Midbrain (tissue), 1 donor: ENCODE results near the gene DLX2.
"Not testable (repeated sequence)": the region's sequence is repeated elsewhere in the genome, so short reads cannot be mapped to it uniquely, and the experiment has no call there.

Experiments used
- DNase-seq: peaks from one replicate; lab custom pipeline; 2025; lab: John Stamatoyannopoulos, UW

Gene DLX2

GRCh38 chr2:172083628-172084394, 18.9 kb downstream of the DLX2 start:
- DNase-seq: no peak

GRCh38 chr2:172082944-172083627, 19.6 kb downstream of the DLX2 start:
- no peak for DNase-seq

- DNase-seq: no peak
Measured at GRCh38 chr2:172082105-172082943, 20.4 kb downstream of the DLX2 start.

- no peak for DNase-seq
Measured at GRCh38 chr2:172081221-172082022, 21.3 kb downstream of the DLX2 start.

- no peak for DNase-seq
Measured at GRCh38 chr2:172080641-172081220, 22.0 kb downstream of the DLX2 start.

- DNase-seq: no peak
Measured at GRCh38 chr2:172079838-172080640, 22.7 kb downstream of the DLX2 start.

- no peak for DNase-seq
Measured at GRCh38 chr2:172079416-172079815, 23.3 kb downstream of the DLX2 start.

GRCh38 chr2:172074254-172074653, 28.4 kb downstream of the DLX2 start:
- no peak for DNase-seq

- DNase-seq: no peak
Measured at GRCh38 chr2:172073518-172073917, 29.2 kb downstream of the DLX2 start.

GRCh38 chr2:172072706-172073105, 30.0 kb downstream of the DLX2 start:
- no peak for DNase-seq

- DNase-seq: no peak
Measured at GRCh38 chr2:172072303-172072702, 30.4 kb downstream of the DLX2 start.

- DNase-seq: no peak
Measured at GRCh38 chr2:172070936-172071335, 31.8 kb downstream of the DLX2 start.

GRCh38 chr2:172067905-172068304, 34.8 kb downstream of the DLX2 start:
- not testable (repeated sequence) for DNase-seq

GRCh38 chr2:172066394-172066886, 36.3 kb downstream of the DLX2 start:
- DNase-seq: no peak

GRCh38 chr2:172065111-172065510, 37.6 kb downstream of the DLX2 start:
- DNase-seq: no peak

GRCh38 chr2:172063446-172063845, 39.3 kb downstream of the DLX2 start:
- DNase-seq: no peak

- no peak for DNase-seq
Measured at GRCh38 chr2:172062402-172063004, 40.2 kb downstream of the DLX2 start.

GRCh38 chr2:172060118-172060517, 42.6 kb downstream of the DLX2 start:
- not testable (repeated sequence) for DNase-seq

- DNase-seq: no peak
Measured at GRCh38 chr2:172058660-172059059, 44.0 kb downstream of the DLX2 start.

- no peak for DNase-seq
Measured at GRCh38 chr2:172056293-172056692, 46.4 kb downstream of the DLX2 start.
